ENCODE measurements around the gene GRIN2B. TPM values are rescaled to one million over a fixed set of nuclear protein-coding genes. Genes with fewer than 3 reads are reported as not detected.

The GRIN2B gene
- total RNA-seq, 1 donor from 2014 or later = 0.50 TPM

- H3K36me3 ChIP-seq = no peaks in the 10 kb centered on the region
- ATAC-seq (peak; percentile 60 to 62), DNase-seq (no peak)
- intact Hi-C loops (cut with DNase I) = no loop called here
- peaks cover 54% of the 10 kb centered on the region for H3K27me3 ChIP-seq (ENCODE audit: low read depth)
- H3K27ac ChIP-seq = no peak overlapping the region
- H3K4me1 ChIP-seq = no peaks in the 10 kb centered on the region
- H3K4me3 ChIP-seq = peak overlapping the region; percentile 34
- H3K9me3 ChIP-seq = no peaks in the 10 kb centered on the region
- TF ChIP-seq, protein P1, sequence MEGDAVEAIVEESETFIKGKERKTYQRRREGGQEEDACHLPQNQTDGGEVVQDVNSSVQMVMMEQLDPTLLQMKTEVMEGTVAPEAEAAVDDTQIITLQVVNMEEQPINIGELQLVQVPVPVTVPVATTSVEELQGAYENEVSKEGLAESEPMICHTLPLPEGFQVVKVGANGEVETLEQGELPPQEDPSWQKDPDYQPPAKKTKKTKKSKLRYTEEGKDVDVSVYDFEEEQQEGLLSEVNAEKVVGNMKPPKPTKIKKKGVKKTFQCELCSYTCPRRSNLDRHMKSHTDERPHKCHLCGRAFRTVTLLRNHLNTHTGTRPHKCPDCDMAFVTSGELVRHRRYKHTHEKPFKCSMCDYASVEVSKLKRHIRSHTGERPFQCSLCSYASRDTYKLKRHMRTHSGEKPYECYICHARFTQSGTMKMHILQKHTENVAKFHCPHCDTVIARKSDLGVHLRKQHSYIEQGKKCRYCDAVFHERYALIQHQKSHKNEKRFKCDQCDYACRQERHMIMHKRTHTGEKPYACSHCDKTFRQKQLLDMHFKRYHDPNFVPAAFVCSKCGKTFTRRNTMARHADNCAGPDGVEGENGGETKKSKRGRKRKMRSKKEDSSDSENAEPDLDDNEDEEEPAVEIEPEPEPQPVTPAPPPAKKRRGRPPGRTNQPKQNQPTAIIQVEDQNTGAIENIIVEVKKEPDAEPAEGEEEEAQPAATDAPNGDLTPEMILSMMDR (IDR thresholded peaks at IDR 0.05) = no peak
These were observed 685 bp downstream of the GRIN2B start for GRCh38 chr12:13980538-13981295.

- ATAC-seq (no peak), DNase-seq (no peak)
- H3K9me3 ChIP-seq = no peaks in the 10 kb centered on the region
- H3K4me1 ChIP-seq = no peaks in the 10 kb centered on the region
- peaks cover 54% of the 10 kb centered on the region for H3K27me3 ChIP-seq (ENCODE audit: low read depth)
- H3K27ac ChIP-seq = no peak overlapping the region
- TF ChIP-seq, protein P1 (IDR thresholded peaks at IDR 0.05) = no peak
- intact Hi-C loops (cut with DNase I) = no loop called here
- no peaks in the 10 kb centered on the region for H3K36me3 ChIP-seq
- no peak overlapping the region for H3K4me3 ChIP-seq
These were observed 1.5 kb downstream of the GRIN2B start for GRCh38 chr12:13979772-13980378.

GRCh38 chr12:13978876-13979275 is 2.5 kb downstream of the GRIN2B start:
- H3K9me3 ChIP-seq = no peaks in the 10 kb centered on the region
- H3K4me3 ChIP-seq = no peak overlapping the region
- no peak for ATAC-seq
- H3K4me1 ChIP-seq = no peaks in the 10 kb centered on the region
- TF ChIP-seq, protein P1 (IDR thresholded peaks at IDR 0.05) = no peak
- no peak for DNase-seq
- no peak overlapping the region for H3K27ac ChIP-seq
- intact Hi-C loops (cut with DNase I) = no loop called here
- no peaks in the 10 kb centered on the region for H3K36me3 ChIP-seq
- peaks cover 48% of the 10 kb centered on the region for H3K27me3 ChIP-seq (ENCODE audit: low read depth)

GRCh38 chr12:13976880-13977279 is 4.5 kb downstream of the GRIN2B start:
- Histone ChIP-seq H3K4me3 (no peak overlapping the region), H3K36me3 (no peaks in the 10 kb centered on the region), H3K9me3 (no peaks in the 10 kb centered on the region), H3K4me1 (no peaks in the 10 kb centered on the region), H3K27me3 (ENCODE audit: low read depth) (peaks cover 28% of the 10 kb centered on the region), H3K27ac (no peak overlapping the region)
- TF ChIP-seq, protein P1 (IDR thresholded peaks at IDR 0.05) = no peak
- ATAC-seq = no peak
- intact Hi-C loops (cut with DNase I) = no loop called here
- no peak for DNase-seq

DNA sequence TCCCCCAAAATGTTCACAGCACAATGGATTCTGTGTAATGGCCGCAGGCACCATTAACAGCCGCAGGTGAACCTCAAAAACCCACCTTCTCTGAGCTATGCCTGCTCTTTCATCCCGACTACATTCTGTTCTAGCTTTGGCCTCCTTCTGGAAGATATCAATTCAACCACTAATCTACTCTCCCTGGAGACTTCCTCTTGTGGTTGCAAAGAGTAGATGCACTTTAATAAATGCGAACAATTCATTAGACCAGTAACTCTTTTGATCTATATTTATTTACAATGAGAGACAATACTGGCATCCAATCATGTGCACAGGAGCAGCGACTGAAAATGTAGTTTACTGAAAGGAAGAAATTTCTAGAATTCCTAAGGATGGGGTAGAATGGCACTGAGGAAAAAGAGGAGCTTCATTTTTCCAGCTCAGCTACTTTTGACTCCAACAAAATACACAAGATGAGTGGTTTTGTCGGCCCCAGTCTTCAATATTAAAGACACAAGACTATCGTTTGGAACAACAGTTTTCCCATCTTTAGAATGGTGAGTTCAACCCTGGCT is 5.3 kb downstream of the GRIN2B start:
- ATAC-seq = no peak
- Histone ChIP-seq H3K9me3 (no peaks in the 10 kb centered on the region), H3K4me3 (no peak overlapping the region), H3K27ac (no peak overlapping the region), H3K27me3 (ENCODE audit: low read depth) (peaks cover 22% of the 10 kb centered on the region), H3K4me1 (no peaks in the 10 kb centered on the region), H3K36me3 (no peaks in the 10 kb centered on the region)
- intact Hi-C loops (cut with DNase I) = no loop called here
- TF ChIP-seq, protein P1 (IDR thresholded peaks at IDR 0.05) = no peak
- no peak for DNase-seq
